ENCODE results near the gene PEF1. TPM values are rescaled to one million over a fixed set of nuclear protein-coding genes. Genes with fewer than 3 reads are reported as not detected.

PEF1 gene
- total and polyA plus RNA-seq, 2 of the 8 experiments (the other 6 are each of a cell fraction or from before 2014, with no cell fraction given) = 35.2 to 69.2 TPM

DNA sequence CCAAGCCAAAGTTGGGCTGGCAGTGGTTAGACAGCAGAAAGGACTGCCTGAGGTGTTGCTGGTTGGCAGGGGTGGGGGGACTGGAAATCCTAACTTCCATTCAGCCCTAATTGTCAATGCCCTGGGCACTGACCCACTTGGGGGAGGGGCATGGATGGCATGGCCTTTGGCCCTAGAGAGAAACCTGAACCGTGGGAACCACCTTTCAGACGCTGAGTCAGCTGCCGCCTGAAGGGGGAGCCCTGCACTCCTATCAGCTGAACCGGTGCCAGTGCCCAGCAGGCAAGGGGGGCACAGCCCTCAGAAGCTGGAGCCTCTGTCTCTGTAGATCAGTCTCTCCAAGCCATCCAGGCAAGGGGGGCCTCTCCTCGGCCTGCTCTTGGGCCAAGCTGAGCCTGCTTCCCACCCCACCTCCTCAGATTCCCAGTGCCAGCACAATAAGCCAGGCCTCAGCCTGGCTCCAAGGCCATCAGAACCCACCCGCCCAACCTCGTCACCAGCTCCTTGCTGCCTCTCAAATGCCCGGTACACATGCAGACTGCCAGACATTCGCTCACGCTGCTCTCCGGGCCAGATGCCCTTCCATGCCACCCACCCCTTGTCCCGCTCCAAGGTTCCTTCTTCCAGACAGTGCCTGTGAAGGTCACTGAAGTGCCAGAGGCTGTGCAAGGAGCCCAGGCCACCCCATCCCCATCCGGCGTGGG is 56.8 kb downstream of the PEF1 start (continued):
- peak; percentile 28; the same call in 1 of the 2 replicates for TF ChIP-seq BACH1 (IDR thresholded peaks at IDR 0.05; ENCODE audit: low read length)
- peak; percentile 52; the same call in 1 of the 2 replicates for TF ChIP-seq MAFK (IDR thresholded peaks at IDR 0.05; ENCODE audit: low read depth, low read length)
- peak; percentile 43 to 59 for TF ChIP-seq RAD21 (IDR thresholded peaks at IDR 0.05 in 1 of 2, conservative IDR thresholded peaks at IDR 0.05 in 1 of 2; ENCODE audit: low read depth in 2 of 2, low read length in 2 of 2)
- TF ChIP-seq CTBP2 (IDR thresholded peaks at IDR 0.05; ENCODE audit: borderline replicate concordance, insufficient read depth, insufficient read length, low read length) = peak; percentile 94
- TF ChIP-seq SIN3A (conservative IDR thresholded peaks at IDR 0.05 in 1 of 2, IDR thresholded peaks at IDR 0.05 in 1 of 2; ENCODE audit: low read depth in 1 of 2, low read length in 2 of 2) = no peak; a peak in 1 of 4 replicates
- TF ChIP-seq JUND (IDR thresholded peaks at IDR 0.05; ENCODE audit: low read length) = peak; percentile 51; the same call in 1 of the 2 replicates
- TF ChIP-seq TAF7 (optimal IDR thresholded peaks at IDR 0.05; ENCODE audit: borderline replicate concordance, low read depth, low read length) = no peak
- TF ChIP-seq, protein P1, sequence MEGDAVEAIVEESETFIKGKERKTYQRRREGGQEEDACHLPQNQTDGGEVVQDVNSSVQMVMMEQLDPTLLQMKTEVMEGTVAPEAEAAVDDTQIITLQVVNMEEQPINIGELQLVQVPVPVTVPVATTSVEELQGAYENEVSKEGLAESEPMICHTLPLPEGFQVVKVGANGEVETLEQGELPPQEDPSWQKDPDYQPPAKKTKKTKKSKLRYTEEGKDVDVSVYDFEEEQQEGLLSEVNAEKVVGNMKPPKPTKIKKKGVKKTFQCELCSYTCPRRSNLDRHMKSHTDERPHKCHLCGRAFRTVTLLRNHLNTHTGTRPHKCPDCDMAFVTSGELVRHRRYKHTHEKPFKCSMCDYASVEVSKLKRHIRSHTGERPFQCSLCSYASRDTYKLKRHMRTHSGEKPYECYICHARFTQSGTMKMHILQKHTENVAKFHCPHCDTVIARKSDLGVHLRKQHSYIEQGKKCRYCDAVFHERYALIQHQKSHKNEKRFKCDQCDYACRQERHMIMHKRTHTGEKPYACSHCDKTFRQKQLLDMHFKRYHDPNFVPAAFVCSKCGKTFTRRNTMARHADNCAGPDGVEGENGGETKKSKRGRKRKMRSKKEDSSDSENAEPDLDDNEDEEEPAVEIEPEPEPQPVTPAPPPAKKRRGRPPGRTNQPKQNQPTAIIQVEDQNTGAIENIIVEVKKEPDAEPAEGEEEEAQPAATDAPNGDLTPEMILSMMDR (IDR thresholded peaks at IDR 0.05; ENCODE audit: control extremely low read depth in 1 of 3, insufficient read depth in 1 of 3, low read depth in 1 of 3, low read length in 3 of 3) = peak; percentile 72 to 94 (median 94)
- TF ChIP-seq CREB1 (IDR thresholded peaks at IDR 0.05) = peak; percentile 66
- 0 out of 2 replicates have a peak, but pooled peaks have one; percentile 66 for TF ChIP-seq YY1 (IDR thresholded peaks at IDR 0.05; ENCODE audit: low read depth, low read length)
